GF-D8 (cell line): ENCODE measurements around the gene CUBN.

ENCODE experiments used
- DNase-seq: peaks from one replicate; lab custom pipeline; 2025; lab: John Stamatoyannopoulos, UW

CUBN gene

DNA sequence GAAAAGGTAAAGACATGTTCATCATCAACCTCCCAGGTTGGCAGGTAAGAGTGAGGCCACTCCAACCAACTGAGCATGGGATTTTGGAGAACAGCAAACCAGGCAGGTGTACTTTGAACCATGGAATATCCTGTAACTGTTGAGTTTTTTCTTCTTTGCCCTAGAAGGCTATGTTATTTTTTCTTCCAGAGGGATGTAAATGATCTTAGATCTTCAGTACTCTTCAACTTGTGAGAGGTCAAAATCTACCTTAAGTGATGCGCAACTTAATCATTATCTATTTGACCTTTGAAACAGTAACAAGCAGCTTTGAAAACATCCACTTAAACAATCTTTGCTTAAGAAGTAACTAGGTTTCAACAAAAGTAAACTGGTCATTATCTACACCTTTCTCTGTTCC lies at the start of gene CUBN:
CUBN (minus strand) TSS at position 71 of the 400 bp plus-strand sequence; CDS start at position 25, 46 bp downstream.
- DNase-seq: no peak

GRCh38 chr10:17179002-17179401 lies 49.4 kb upstream of the CUBN start:
- DNase-seq: no peak

DNA sequence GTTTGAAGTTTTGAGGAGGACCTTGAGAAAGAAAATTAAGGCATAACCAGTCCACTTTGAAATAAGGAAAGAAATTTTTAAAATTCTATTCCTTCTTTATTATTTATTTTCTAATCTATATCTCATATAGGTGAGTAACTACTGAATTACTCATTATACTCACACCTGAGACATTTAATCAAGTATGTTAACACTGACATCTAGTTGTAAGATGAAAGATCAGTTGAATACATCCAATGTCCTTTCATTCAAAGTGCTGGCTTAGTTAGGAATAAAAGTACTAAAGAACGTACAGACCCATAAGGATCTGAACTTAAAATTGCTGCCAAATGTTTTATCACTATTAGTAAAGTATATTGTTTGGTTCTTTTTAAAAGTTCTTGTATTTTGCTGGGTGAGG lies 48.4 kb upstream of the CUBN start:
- DNase-seq: no peak

DNA sequence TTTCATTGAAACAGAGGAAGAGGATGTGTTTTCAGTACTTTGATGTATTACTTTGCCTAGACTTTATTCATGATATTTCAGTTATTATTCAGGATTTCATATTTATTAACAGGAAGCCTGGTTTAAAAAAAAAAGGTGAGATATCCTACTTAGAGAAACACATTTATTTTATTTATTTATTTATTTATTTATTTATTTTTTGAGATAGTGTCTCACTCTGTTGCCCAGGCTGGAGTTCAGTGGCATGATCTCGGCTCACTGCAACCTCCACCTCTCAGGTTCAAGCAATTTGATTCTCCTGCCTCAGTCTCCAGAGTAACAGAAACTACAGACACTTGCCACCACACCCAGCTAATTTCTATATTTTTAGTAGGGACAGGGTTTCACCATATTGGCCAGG lies 47.4 kb upstream of the CUBN start:
- DNase-seq: no peak

- no peak for DNase-seq
Observed at GRCh38 chr10:17176091-17176490, 46.5 kb upstream of the CUBN start.

- peak; percentile 6 for DNase-seq
Observed at GRCh38 chr10:17175551-17175950, 45.9 kb upstream of the CUBN start.

DNA sequence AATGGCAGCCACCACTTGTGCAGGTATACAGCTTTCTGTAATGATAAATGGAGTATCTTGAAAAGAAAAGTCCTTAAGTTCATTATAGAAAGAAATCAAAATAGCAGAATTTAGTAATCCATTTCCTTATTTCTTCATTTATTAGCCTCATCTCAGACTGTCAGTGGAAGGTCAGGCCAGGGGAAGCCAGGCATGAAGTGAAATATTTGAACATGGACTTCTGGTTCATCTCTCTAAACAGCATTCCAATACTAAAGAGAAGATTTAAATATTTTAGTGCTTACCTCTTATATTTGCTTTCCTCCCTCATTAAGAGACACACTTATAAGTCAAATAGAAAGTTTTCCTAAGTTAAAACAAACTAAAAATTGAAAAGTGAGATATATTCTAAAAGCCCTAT lies 45.0 kb upstream of the CUBN start:
- DNase-seq: no peak

DNA sequence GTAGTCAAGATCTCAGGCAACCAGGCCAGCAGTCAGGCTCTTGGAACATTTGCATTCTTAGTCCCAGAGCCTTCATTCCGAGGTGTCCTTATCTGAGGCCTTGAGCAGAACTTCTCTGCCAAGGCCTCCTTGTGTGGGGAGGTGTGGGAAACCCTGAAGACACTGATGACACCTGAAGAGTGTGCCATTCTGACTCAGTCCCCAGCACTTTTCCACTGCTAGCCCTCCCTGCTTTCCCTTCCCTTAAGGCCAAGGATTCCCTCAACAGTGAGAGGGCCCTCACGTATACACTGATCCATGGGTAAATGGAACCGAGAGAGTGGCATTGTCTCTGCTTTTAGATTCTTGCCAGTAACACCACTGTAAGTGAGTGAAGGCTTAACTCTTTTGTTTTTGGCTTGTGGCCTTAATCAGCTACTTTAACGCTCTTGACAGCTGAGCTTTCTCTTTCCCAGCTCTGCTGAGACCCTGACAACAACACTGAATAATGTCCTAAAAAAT lies 41.6 kb upstream of the CUBN start:
- no peak for DNase-seq

- DNase-seq: no peak
Observed at GRCh38 chr10:17169803-17170202, 40.2 kb upstream of the CUBN start.

DNA sequence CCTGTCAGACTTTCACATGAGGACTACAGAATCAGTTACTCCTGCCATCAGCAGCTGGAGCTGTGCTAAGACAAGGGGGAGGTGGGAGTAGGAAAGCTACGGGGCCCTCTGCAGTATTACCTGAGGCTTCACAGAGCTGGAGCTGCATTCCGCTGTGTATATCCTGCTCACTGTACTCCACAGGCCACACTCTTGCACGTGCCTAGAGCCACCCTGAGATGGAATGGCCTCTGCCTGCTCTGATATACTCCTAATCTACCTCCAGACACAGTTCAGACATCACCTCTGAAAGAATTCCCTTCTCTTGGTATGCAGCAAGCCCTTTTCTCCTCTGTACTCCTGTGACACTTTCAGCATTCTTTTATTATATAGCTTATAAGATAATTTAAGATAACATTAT lies 37.1 kb upstream of the CUBN start:
- no peak for DNase-seq

DNA sequence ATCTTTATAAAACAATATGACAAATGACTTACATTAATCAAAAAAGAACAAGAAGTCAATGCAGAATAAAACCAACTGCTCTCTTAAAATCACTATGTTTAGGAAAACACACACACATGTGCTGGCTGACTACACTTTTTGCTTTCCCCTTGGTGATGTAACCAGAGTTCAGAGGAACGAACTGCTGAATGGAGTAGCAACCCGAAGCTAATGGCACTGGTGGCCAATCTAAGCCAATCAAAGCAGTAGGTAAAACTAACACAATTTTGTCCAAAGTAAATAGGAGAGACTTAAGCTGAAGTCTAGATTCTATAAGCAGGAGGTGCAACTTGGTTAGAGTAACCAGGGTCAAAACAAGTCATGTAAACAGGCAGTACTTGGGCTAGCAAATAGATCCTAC lies 33.2 kb upstream of the CUBN start:
- DNase-seq: no peak

DNA sequence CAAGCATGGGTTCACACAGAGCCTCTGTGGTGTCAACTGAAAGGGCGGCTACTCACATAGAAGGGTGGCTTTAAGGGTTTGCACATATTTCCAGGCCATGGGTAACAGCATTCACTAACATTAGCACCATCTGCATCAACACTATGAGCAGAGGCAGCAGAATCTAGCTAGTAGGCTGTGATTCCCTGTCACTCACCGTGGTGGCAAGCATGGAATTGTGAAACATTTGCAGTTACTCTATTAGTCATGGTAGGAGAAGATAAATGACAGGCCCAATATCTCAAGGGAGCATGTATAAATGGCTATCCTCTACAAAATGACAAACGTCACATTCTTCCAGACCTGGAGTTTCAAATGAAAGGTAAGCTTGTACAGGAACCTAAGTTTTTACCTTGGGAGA lies 32.2 kb upstream of the CUBN start:
- no peak for DNase-seq

DNA sequence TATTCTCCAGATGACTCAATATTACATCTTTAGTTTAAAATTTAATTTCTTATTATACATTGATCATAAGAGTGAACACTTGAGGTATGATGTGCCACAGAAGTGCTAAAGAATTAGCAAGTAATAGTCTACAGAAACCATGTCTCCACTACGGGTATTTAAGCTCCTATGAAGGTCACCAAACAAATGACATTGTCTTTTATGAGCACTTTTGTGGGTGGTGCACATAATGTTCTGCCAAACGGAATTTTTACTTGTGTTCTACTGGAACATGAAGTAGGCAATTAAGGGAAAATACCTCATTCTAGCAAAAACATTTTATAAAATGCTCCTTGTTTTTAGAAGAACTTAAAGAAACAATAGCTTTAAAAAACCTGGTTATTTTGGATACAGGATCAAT lies 27.4 kb upstream of the CUBN start:
- no peak for DNase-seq

- no peak for DNase-seq
Observed at GRCh38 chr10:17155826-17156225, 26.2 kb upstream of the CUBN start.

DNA sequence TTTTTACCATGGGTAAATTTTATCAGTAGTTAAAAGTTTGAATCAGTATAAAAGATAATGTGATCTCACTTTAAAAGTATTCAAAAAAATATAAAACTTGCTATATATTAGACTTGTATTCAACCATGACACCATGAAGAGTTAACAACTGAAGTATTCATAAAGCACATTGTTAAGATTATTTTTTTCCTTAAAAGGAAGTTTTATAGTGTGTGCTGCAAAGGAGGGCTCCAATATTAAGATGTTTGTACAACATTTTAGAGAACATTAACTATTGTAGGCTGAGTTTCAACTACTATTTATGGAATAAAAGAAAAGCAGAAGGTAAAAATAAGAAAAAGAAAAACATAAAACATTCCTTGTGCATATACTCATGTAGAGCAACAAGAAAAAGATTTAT lies 24.5 kb upstream of the CUBN start:
- no peak for DNase-seq

DNA sequence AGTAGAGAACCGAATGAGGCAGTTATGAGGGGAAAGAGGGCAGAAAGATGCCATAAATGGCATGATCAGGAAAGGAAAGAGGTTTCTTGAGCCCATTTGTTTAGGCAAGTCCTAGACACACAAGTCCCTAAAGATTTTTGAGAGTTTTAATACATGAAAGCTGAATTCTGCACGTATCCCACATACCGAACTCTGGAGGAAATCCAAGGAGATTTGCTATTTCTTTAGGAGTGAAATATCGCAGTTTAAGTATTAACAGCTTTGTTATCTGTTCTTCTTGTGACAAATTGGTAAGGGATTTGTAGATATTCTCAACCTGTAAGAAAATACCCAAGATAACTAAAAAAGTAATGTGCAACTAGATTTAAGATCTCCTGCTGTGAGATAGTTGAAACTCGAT lies 23.7 kb upstream of the CUBN start:
- DNase-seq: no peak

DNA sequence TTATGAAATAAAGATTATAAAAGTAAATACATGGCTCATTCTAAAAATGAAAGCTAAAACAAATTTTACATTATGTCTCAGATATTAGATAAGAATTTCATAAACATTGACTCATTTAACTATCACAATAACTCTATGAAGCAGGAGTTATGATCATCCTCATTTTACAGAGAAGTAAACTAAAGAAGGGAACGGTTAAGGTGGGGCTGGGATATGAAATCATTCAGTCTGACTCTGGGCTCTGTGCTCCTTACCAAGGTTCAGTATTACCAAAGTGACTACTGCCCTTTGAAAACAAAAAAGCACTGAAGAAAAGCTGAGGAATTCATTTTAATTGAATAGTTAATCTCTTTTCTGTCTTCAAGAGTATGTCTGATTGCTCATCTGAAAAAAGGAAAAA lies 22.1 kb upstream of the CUBN start:
- DNase-seq: no peak

DNA sequence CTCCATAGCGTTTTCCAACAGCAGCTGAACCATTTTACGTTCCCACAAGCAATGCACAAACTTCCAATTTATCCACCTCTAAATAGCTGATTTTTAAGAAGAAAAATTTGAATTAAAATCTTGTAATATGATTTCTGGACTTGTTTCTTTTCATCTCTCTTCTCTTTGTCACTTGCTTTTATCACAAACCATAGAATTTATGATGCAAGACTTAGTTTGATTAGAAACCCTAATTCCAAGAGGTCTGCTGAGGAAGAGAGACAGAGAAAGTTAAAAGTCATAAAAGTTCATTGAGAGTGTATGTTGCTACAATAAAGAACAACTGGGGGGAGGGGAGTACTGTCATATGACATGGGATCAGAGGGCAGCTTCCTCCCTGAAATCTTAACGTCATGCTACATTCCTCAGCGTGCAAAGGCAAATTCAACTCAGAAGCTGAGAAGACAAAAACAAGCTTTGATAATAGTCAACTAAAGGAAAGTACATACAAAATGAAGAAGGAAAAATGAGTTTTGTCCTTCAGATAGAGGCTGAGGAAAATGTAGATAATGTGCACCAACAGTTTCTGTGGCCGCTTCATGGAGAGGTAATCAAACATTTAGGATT lies 18.4 kb upstream of the CUBN start:
- DNase-seq: no peak

DNA sequence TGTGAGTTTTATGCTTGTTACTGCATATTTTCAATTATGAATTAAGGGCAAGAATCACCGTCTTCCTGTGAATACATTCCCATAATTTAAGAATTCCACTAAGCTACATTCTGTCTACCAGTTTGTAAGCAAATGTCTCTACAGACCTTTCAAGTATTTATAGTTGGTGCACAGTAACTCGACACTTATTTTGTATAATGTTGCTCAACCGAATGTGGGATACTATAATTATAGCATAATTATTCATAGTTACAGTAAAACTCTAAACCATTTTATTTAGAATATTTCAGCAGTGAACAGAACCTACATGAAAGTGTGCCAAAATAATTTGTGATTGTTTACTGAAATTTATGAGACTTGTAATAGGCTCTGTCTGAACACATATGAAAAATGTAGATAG lies 17.3 kb upstream of the CUBN start:
- no peak for DNase-seq

GRCh38 chr10:17145239-17145638 lies 15.6 kb upstream of the CUBN start:
- no peak for DNase-seq

DNA sequence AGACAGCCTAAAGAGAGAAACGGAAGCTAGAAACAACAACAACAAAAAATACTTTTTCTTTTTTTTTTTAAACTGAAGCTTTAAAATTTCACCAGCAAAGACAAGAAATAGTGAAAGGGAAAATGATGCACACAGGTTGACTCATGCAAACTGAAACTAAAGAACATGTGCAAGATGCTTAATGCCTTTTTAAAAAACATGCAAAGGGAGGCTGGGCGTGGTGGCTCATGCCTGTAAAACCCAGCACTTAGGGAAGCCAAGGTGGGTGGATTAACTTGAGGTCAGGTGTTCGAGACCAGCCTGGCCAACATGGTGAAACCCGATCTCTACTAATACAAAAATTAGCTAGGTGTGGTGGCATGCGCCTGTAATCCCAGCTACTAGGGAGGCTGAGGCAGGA lies 15.1 kb upstream of the CUBN start:
- DNase-seq: no peak

GRCh38 chr10:17144032-17144431 lies 14.4 kb upstream of the CUBN start:
- no peak for DNase-seq

DNA sequence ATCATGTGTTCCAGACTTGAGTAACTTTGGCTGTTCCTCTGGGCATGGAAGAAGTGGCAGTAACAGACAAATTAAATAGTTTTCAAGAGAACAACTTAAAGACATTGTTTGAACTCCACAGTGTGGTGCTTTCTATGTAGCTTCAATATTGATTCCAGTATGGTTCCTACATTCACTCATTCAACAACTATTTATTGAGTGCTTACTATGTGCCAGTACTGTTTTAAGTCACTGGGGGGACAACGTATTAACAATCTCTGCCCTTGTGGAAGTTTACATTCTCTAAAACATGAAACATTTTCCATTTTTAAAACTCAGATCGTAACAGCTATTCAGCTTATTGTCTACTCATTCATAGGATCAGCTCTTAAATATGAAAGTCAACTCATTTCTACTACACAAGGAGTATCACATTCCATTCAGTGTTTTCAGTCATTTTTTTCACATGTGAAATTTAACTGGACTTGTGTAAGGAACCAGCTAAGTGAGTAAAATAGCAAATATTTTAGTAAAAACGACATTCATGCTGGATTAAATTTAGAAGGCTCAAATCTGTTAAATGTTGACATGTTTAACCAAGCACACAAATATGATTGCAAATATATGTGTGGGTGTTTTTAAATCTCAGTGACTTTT lies 13.6 kb upstream of the CUBN start:
- DNase-seq: no peak
